Adrenal gland (tissue), 5 donors: ENCODE data around the gene LHX4.

Source experiments
- CTCF ChIP-seq, 6 experiments: fragments of 450-650 bp in 4 of 6; fragments of 200-600 bp in 2 of 6; sonication (generic) in 1 of 6; IDR thresholded peaks; 1 replicate in 5 of 6; 2 replicates in 1 of 6; pipeline versions ENCODE4 v1.5.1 to v1.8.0; 2016 to 2021; ENCODE audit warnings: antibody characterized with exemption in 6 of 6, mild to moderate bottlenecking in 2 of 6, moderate library complexity in 1 of 6
- POLR2A ChIP-seq, 2 donors: fragments of 450-650 bp; IDR thresholded peaks; one replicate each; pipeline ENCODE4 v1.6.1; 2017; ENCODE audit warnings: antibody characterized with exemption in 2 of 2, mild to moderate bottlenecking in 2 of 2, moderate library complexity in 1 of 2
- donor health status: DM: no; HTN: no; CAD: no.

DNA sequence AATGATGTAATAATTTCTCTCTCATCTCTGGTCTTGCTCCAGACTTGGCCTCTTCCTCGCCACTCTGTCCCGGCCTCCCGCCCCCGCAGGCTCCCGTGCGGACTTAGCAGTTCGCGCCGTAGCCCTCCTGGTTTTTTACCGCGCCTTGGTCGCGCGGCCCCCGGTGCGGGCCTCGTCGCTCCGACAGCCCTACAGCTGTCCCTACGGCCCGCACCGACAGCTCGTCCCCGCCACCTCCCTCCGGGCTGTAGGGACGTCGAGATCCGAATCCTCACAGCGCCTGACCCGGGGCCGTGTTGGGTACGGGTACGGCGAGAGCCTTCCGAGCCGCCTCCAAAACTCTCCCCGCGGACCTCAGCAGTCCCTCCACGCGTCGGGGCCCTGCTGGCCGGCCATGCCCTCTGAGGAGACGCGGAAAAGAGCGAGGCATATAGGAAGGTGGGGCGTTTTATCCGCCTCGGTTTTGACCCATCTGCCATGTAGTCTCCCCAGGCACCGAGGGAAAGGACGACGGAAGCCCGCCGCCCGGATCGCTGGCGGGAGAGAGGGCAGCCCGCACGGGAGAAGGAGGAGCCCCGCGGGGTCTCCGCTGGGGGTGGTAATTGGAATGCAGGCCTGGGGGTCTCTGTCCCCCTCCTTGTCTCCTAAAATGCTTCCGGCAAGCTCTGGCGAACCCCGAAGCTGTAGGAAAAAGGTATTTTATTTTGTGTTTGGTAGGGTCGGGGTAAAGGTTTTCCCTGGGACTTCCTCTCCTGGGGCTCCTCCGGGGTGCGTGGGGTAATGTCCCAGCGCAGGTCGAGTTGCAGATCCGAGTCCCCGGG lies 3.3 kb downstream of the LHX4 start:
- no peak for TF ChIP-seq POLR2A (IDR thresholded peaks at IDR 0.05)
- no peak for TF ChIP-seq CTCF (IDR thresholded peaks at IDR 0.05)
